Measurements from ENCODE around the gene TRAM2.

The TRAM2 gene

DNA sequence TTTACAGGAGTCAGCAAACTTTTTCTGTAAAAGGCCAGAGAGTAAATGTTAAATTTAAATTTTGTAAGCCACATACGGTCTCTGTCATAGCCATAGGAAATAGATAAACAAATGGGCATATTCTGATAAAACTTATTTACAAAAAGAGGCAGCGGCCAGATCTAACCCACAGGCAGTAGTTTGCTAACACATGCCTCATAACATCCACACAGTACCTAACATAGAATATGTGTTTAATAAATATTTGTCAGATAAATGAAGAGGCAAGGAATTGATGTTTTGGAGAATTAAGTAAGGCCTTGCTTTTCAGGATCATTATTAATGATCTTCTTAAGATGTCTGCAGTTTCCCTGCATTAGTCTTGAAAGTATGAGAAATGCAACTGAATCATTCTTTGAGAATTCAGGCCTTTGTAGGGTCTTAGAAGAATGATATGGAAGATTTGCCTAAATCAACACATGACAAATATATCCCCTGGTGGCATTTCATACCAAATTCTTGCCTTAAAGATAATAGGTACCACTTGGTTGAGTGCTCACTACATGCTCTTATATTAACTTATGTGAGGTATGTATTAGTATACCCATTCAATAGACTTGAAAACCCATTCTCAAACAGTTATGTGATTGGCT is 39.3 kb upstream of the TRAM2 start:
- Histone ChIP-seq H3K79me2 (ENCODE audit: insufficient read depth, low read length) (no peaks in the 10 kb centered on the region), H4K20me1 (ENCODE audit: insufficient read depth, low read length) (no peaks in the 10 kb centered on the region), H3K4me3 (ENCODE audit: low read depth, low read length, poor library complexity, severe bottlenecking) (no peak overlapping the region), H3K9me2 (ENCODE audit: low read depth, low read length) (no peaks in the 10 kb centered on the region), H3K9ac (ENCODE audit: low read length) (no peak overlapping the region), H3K4me2 (ENCODE audit: low read length) (no peak overlapping the region), H2AFZ (ENCODE audit: low read length) (no peak overlapping the region), H3K9me3 (ENCODE audit: low read length) (no peaks in the 10 kb centered on the region), H3K36me3 (ENCODE audit: insufficient read depth, low read length) (no peaks in the 10 kb centered on the region), H3K4me1 (ENCODE audit: insufficient read depth, low read length, severe bottlenecking) (peaks cover 6% of the 10 kb centered on the region), H3K27me3 (ENCODE audit: insufficient read depth, low read length) (no peaks in the 10 kb centered on the region), H3K27ac (ENCODE audit: low read depth, low read length, poor library complexity, severe bottlenecking) (no peak overlapping the region), H3F3A (ENCODE audit: insufficient read depth, low read length) (no peaks in the 10 kb centered on the region)
- TF ChIP-seq, protein P1, sequence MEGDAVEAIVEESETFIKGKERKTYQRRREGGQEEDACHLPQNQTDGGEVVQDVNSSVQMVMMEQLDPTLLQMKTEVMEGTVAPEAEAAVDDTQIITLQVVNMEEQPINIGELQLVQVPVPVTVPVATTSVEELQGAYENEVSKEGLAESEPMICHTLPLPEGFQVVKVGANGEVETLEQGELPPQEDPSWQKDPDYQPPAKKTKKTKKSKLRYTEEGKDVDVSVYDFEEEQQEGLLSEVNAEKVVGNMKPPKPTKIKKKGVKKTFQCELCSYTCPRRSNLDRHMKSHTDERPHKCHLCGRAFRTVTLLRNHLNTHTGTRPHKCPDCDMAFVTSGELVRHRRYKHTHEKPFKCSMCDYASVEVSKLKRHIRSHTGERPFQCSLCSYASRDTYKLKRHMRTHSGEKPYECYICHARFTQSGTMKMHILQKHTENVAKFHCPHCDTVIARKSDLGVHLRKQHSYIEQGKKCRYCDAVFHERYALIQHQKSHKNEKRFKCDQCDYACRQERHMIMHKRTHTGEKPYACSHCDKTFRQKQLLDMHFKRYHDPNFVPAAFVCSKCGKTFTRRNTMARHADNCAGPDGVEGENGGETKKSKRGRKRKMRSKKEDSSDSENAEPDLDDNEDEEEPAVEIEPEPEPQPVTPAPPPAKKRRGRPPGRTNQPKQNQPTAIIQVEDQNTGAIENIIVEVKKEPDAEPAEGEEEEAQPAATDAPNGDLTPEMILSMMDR (IDR thresholded peaks at IDR 0.05; ENCODE audit: low read length): no peak
- TF ChIP-seq EZH2 (IDR thresholded peaks at IDR 0.05; ENCODE audit: borderline replicate concordance, low read length): no peak

DNA sequence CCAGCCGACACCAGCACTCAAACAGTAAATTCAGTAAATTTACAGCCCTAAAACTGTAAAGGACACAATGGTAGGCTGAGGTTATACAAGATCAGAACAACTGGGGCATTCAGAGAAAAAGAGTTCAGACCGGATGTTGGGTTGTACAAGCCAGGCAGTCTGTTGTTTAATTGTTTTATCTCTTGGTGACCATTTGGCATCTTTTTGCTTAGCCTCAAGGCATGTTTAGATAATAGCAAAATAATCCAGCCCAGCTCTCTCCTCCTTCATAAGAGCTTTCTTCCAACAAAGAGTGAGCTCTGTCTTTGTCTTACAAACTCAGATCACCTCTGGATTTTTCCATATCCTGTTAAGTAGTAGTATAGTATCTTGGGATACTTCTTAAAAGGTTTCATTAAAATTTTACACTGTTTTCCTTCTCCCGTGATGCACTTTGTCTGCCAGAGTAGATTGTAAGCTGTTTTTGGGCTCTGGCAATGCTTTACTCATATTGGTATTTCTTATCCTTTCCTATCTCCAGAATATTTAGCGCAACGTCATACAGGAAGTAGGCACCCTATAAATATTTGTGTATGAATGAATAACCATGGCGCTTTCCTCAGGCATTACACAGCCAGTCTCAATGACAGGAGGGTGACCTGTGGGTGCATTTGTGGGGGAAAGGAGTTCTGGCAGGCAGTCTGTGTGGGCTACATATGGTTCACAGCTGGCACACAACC is 35.6 kb upstream of the TRAM2 start:
- no peaks in the 10 kb centered on the region for H3K79me2 ChIP-seq (ENCODE audit: insufficient read depth, low read length)
- H3K9me3 ChIP-seq (ENCODE audit: low read length): no peaks in the 10 kb centered on the region
- no peaks in the 10 kb centered on the region for H3F3A ChIP-seq (ENCODE audit: insufficient read depth, low read length)
- no peak for TF ChIP-seq EZH2 (IDR thresholded peaks at IDR 0.05; ENCODE audit: borderline replicate concordance, low read length)
- TF ChIP-seq, protein P1 (IDR thresholded peaks at IDR 0.05; ENCODE audit: low read length): no peak
- no peak overlapping the region for H3K4me2 ChIP-seq (ENCODE audit: low read length)
- H3K27me3 ChIP-seq (ENCODE audit: insufficient read depth, low read length): no peaks in the 10 kb centered on the region
- H2AFZ ChIP-seq (ENCODE audit: low read length): peak overlapping the region; percentile 57; the same call in 1 of the 2 replicates
- peaks cover 6% of the 10 kb centered on the region for H3K4me1 ChIP-seq (ENCODE audit: insufficient read depth, low read length, severe bottlenecking)
- H3K4me3 ChIP-seq (ENCODE audit: low read depth, low read length, poor library complexity, severe bottlenecking): no peak overlapping the region
- H3K9ac ChIP-seq (ENCODE audit: low read length): no peak overlapping the region
- no peaks in the 10 kb centered on the region for H4K20me1 ChIP-seq (ENCODE audit: insufficient read depth, low read length)
- no peak overlapping the region for H3K27ac ChIP-seq (ENCODE audit: low read depth, low read length, poor library complexity, severe bottlenecking)
- no peaks in the 10 kb centered on the region for H3K36me3 ChIP-seq (ENCODE audit: insufficient read depth, low read length)
- H3K9me2 ChIP-seq (ENCODE audit: low read depth, low read length): no peaks in the 10 kb centered on the region

DNA sequence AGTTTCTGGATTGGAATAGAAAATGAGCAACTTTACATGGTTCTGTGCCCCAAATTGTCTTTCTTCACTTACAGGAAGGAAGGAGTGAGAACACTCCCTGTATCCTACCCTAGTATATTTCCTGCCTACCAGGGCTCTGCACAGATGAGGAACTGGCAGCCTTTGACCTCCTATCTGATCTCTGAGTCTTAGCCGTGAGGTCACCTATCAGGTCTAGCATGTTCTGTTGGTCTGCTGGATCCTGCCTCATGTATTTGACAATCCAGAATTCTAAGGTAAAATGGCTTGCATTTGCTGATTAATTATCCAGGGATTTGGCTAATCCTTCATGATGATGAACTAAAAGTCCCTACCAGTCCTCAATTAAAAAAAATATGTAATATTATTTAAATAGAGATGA is 35.0 kb upstream of the TRAM2 start:
- Histone ChIP-seq H3F3A (ENCODE audit: insufficient read depth, low read length) (no peaks in the 10 kb centered on the region), H4K20me1 (ENCODE audit: insufficient read depth, low read length) (no peaks in the 10 kb centered on the region), H3K27ac (ENCODE audit: low read depth, low read length, poor library complexity, severe bottlenecking) (no peak overlapping the region), H3K79me2 (ENCODE audit: insufficient read depth, low read length) (no peaks in the 10 kb centered on the region), H3K36me3 (ENCODE audit: insufficient read depth, low read length) (no peaks in the 10 kb centered on the region), H3K9me3 (ENCODE audit: low read length) (no peaks in the 10 kb centered on the region), H3K4me3 (ENCODE audit: low read depth, low read length, poor library complexity, severe bottlenecking) (no peak overlapping the region), H3K9ac (ENCODE audit: low read length) (no peak overlapping the region), H3K27me3 (ENCODE audit: insufficient read depth, low read length) (no peaks in the 10 kb centered on the region), H3K4me1 (ENCODE audit: insufficient read depth, low read length, severe bottlenecking) (peaks cover 6% of the 10 kb centered on the region), H3K9me2 (ENCODE audit: low read depth, low read length) (no peaks in the 10 kb centered on the region), H3K4me2 (ENCODE audit: low read length) (no peak overlapping the region), H2AFZ (ENCODE audit: low read length) (no peak overlapping the region)
- TF ChIP-seq EZH2 (IDR thresholded peaks at IDR 0.05; ENCODE audit: borderline replicate concordance, low read length): no peak
- TF ChIP-seq, protein P1 (IDR thresholded peaks at IDR 0.05; ENCODE audit: low read length): no peak

Data from OCI-LY1 (cell line).